CD4-positive, alpha-beta T cell treated with Interleukin-6 at 100 ng/mL for 8 hours (primary cell): ENCODE data around the gene FOXP4.

ENCODE experiments used
- DNase-seq: peaks from one replicate; pipeline ENCODE4 v3.0.0-alpha.2; 2020; ENCODE audit warnings: mixed read lengths, low spot score

The FOXP4 gene

GRCh38 chr6:41547799-41548097, 1.6 kb downstream of the FOXP4 start:
- no peak for DNase-seq

DNA sequence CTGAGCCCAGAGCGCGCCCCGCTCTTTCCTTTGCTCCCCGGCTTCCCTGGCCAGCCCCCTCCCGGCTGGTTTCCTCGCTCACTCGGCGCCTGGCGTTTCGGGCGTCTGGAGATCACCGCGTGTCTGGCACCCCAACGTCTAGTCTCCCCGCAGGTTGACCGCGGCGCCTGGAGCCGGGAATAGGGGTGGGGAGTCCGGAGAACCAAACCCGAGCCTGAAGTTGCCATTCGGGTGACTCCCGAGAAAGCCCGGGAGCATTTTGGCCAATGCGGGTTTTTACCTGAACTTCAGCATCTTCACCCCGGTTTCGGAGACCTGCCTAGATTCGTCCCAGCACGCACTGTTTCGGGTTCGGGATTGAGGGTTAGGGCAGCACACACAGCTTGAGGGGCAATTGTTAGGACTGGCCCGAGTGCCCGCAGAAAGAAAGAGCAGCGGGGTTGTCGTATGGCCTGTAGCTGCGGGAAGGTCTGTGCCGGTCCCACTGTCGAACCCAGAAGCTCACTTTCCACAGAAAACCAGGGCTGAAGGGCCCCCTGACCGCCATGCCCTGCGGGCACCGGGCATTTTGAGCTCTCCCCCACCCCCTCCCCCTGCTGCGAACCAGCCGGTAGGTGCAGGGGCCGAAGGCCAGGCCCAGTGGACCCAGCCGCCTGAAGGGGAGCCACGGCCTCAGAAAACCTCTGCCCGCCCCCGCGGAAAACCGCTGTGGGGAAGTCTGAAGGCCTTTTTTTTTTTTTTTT, 2.1 kb downstream of the FOXP4 start:
- DNase-seq, result no peak

- no peak for DNase-seq
Observed at GRCh38 chr6:41548841-41549642, 2.9 kb downstream of the FOXP4 start.

DNA sequence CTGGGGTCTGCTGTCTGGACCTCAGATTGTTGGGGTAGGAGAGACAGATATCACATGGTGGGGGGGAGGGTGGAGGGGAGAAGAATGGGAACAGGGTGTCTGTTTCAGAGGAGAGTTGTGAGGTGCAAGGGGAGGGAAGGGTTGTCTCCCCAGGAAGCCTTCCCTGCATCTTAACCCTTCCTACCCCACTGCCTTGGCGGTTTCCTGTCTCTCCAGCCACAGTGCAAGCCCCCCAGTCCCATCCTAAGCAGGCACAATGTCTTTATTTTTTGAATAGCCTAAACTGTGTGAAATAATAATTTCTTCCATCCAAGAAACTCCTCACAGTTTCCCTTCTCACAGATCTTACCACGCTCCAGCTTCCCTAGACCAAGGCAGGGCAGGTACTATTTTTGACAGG, 3.5 kb downstream of the FOXP4 start:
- DNase-seq, result no peak

- DNase-seq, result no peak
Observed at GRCh38 chr6:41551086-41551700, 5.0 kb downstream of the FOXP4 start.

- DNase-seq, result no peak
Observed at GRCh38 chr6:41551857-41552256, 5.7 kb downstream of the FOXP4 start.

- no peak for DNase-seq
Observed at GRCh38 chr6:41552723-41553122, 6.5 kb downstream of the FOXP4 start.

GRCh38 chr6:41553405-41553999, 7.3 kb downstream of the FOXP4 start:
- DNase-seq, result no peak

DNA sequence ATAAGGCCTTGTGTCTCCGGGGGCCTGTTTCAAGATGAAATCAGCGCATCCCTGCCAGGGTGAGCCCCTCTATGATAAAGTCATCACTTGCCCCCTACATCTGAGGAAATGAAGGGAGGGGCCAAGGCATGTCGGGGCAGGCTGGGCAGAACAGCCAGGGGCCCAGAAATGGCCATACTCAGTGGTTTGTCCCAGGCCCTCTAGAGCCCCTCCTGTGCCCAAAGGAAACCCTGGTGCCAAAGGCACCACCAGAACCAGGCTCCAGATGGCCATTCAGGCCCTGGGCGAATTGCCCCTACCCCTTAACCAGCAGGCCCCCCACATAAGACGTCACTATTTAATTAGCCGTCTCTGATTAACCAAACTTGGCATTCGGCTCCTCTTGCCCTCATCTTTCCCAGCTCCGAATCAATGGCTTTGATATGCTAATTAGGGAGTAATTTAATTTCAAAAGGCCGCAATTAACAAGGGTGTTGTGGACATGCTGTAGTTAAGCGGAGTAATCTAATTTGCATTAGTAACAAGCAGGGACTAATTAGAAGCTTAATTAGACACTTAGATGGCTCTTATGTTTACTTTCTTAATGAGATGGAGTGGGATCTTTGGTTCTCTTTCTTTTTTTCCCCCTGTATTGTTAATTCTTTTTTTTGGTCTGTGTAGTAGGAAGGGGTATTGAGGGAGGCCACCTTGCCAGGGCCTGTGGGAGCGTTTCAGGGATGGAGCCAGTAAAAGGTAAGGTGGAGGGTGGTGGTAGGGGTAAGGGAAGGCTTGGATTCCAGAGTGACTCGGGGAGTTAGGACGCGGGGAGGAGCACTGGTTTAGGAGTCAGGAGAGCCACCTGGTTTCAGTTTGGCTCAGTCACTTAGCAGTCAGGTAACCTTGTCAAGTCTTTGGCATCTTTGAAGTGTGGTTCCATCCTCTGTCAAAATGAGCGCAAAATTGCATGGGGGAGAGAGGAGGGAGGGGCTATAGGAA, 9.4 kb downstream of the FOXP4 start:
- no peak for DNase-seq

DNA sequence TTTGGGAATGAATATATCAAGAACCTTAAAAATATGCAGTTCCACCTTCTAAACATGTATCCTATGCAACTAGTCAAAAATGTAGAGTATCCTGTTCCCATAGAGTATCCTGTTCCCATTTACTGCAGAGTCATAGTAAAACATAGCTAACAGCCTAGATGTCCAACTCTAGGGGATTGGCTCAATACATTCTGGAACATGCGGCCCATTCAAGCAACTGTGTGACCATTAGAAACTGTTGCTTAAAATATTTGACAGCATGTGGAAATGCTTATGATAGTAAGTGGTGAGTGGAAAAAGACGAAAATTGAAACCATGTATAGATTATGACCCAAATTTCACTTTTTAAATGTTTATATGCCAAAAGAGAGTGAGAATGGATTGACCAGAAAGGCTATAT, 11.2 kb downstream of the FOXP4 start:
- no peak for DNase-seq

DNA sequence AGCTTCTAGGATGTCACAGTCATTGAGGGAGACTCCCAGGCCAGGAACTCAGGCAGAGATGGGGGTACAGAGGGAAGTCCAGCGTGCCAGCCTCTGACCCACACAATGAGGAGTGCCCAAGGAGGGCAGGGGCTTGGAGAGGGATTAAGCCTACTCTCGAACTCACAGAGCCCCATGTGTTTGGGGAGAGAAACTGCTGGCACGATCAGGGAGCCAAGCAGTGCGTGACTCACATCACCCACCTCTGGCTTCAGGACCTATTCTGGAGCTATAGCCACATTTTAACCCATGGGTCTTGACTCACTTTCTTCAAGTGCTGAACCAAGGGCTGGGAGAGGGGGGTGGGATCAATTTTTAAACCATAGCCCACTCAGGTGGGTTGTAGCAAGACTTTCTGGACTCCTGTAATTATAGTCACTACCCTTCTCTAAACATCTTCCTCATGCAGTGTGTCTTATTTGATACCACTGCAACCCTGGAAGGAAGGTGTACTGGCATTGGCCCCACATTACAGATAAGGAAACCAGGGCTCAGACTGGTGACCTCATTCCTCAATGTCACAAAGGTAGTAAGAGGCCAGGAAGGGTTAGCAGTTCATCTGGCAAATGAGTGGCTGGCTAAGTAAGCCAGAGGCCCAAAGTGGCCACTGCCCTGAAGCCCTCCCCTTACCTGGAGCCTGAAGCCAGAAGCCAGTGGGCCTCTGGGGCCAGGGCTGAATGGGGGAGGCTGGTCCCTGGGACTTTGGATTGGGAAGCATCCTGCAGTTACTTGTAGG, 12.0 kb downstream of the FOXP4 start:
- DNase-seq, result no peak

- DNase-seq, result no peak
Observed at GRCh38 chr6:41559655-41560427, 13.7 kb downstream of the FOXP4 start.

DNA sequence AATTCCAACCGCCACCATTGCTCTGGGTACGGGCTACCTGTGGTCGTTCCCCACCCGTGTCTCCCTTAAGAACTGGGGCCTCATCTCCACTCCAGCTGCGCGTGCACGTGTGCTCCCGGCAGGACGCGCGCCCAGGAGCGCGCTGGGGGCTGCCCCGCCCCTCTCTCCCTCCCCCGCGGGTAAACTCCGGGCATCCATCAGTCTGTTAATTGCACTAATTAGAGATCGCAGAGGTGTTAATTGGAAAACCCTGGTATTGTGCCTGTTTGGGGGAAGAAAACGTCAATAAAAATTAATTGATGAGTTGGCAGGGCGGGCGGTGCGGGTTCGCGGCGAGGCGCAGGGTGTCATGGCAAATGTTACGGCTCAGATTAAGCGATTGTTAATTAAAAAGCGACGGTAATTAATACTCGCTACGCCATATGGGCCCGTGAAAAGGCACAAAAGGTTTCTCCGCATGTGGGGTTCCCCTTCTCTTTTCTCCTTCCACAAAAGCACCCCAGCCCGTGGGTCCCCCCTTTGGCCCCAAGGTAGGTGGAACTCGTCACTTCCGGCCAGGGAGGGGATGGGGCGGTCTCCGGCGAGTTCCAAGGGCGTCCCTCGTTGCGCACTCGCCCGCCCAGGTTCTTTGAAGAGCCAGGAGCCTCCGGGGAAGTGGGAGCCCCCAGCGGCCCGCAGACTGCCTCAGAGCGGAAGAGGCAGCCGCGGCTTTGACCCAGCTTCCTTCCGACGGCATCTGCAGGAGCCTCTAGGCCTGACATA, 14.4 kb downstream of the FOXP4 start:
- DNase-seq, result peak; percentile 81

DNA sequence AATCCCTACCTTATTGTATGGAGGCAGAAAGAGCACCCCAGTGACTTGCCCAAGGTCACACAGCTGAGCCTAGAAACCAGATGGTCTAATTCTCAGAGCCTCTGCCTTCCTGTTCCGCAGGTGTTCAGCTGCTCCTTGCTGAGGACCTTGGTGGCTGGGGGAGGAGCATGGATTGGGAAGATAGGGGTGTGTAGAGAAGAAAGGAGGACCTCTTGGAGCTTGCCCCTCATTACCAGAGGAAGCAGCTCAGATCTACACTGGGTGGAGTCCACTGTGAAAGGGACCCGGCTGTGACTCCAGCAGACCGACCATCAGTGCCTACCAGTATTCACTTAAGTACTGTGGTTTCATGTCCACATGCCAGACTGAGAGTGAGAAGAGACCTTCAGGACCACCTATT, 15.2 kb downstream of the FOXP4 start:
- DNase-seq, result no peak

DNA sequence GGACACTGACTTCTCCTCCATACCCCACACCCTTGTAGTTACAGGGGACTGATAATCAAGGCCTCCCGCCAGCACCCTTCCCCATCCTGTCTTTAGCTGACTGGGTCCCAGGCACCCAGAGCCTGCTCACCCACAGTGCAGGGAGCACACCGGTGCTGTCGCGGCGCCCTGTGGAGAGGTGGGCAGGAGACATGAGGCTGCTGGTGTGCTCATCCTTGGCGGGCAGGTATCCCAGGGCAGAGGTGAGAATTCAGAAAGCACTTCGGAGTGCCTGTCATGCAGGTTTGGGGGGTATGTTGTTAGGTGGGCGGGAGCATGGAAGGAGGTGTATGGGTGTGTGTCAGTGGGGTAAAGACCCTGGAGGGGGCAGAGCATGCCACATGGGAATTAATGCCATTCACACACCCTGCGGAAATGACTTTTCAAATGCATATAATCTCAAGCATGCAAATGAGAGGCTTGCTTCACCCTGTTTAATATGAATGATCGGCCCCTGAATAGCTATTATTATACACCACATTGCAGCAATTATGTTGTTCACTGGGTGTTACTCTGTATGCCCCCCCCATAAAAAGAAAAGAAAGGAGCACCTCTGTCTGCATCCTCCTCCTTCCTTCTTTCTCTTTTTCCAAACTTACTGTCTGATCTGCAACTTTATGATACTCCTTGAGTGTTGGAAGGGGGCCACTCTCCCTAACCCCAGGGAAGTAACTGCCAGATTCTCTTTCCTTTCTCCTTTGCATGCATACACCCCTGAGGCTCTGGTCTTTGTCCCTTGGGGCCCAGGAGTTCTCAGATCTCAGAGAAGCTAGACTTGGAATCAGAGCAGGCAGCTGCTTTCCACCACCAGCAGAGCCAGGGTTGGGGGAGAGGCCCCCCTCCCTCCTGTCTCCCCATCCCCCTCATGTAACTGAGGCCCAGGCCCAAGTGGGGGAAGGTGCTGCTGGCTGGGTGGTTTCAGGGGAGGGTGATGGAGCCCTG, 16.0 kb downstream of the FOXP4 start:
- no peak for DNase-seq

GRCh38 chr6:41563060-41563776, 17.0 kb downstream of the FOXP4 start:
- no peak for DNase-seq

DNA sequence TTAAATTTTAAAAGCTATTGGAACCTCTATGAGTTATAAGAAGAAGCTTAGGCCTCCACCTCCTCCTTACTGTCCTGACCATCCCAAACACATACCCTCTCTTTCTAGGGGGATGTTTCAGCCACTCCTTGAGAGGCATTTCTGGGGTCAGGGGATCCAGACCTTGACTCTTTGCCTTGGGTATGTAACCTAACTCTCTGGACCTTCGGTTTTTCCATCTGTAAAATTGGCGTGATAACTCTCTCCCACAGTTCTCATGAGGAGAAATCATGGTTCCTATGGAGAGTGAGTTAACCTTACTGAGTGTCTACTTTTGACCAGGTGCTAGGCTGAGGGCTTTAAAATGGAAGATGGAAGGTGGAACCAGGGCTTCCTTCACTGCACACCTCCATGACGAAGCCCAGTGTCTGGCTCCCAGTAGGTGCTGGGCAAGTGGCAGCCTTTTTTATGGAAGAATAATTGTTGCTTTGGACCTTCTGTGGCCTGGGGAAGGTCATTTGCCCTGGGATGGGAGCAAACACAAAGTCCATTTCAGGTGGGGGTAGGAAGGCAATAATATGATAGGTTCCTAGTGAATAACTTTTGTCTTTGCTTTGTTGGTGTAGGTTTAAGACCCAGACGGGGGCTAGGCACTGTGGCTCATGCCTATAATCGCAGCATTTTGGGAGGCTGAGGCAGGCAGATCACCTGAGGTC, 18.4 kb downstream of the FOXP4 start:
- DNase-seq, result no peak
